ENCODE data around the gene PTPRD.

- TF ChIP-seq CTCF (IDR thresholded peaks at IDR 0.05 in 4 of 5, conservative IDR thresholded peaks at IDR 0.05 in 1 of 5) (no peak), POLR2A (IDR thresholded peaks at IDR 0.05) (no peak)
Observed at GRCh38 chr9:10204276-10204675, 408.5 kb downstream of the PTPRD start.
